HG03196 (cell line): ENCODE results near the gene CDH23.

Experiments used
- ATAC-seq: cut with Tn5 transposase; IDR thresholded peaks from one replicate; pipeline ENCODE4 v1.9.1; 2021; ENCODE audit not compliant: unreplicated experiment

The CDH23 gene

GRCh38 chr10:71671994-71672946 lies 275.6 kb downstream of the CDH23 start:
- no peak for ATAC-seq

- no peak for ATAC-seq
Measured at GRCh38 chr10:71675295-71675970, 278.7 kb downstream of the CDH23 start.

GRCh38 chr10:71677261-71677660 lies 280.5 kb downstream of the CDH23 start:
- no peak for ATAC-seq

GRCh38 chr10:71678057-71678805 lies 281.5 kb downstream of the CDH23 start:
- no peak for ATAC-seq

- ATAC-seq, result no peak
Measured at GRCh38 chr10:71679425-71679824, 282.7 kb downstream of the CDH23 start.

- no peak for ATAC-seq
Measured at GRCh38 chr10:71681977-71682376, 285.3 kb downstream of the CDH23 start.

GRCh38 chr10:71683301-71683700 lies 286.6 kb downstream of the CDH23 start:
- no peak for ATAC-seq

- ATAC-seq, result no peak
Measured at GRCh38 chr10:71684356-71685173, 287.8 kb downstream of the CDH23 start.

- ATAC-seq, result no peak
Measured at GRCh38 chr10:71685554-71686232, 289.0 kb downstream of the CDH23 start.

- ATAC-seq, result no peak
Measured at GRCh38 chr10:71687077-71687476, 290.4 kb downstream of the CDH23 start.

- ATAC-seq, result no peak
Measured at GRCh38 chr10:71687480-71687879, 290.8 kb downstream of the CDH23 start.

- no peak for ATAC-seq
Measured at GRCh38 chr10:71688256-71688655, 291.5 kb downstream of the CDH23 start.

GRCh38 chr10:71690094-71690720 lies 293.5 kb downstream of the CDH23 start:
- no peak for ATAC-seq

GRCh38 chr10:71691405-71691804 lies 294.7 kb downstream of the CDH23 start:
- ATAC-seq, result no peak

GRCh38 chr10:71692598-71693306 lies 296.0 kb downstream of the CDH23 start:
- ATAC-seq, result no peak

- ATAC-seq, result no peak
Measured at GRCh38 chr10:71693377-71693776, 296.7 kb downstream of the CDH23 start.

GRCh38 chr10:71694039-71694501 lies 297.4 kb downstream of the CDH23 start:
- ATAC-seq, result peak; percentile 28

- ATAC-seq, result peak; percentile 79
Measured at GRCh38 chr10:71694567-71694968, 297.8 kb downstream of the CDH23 start.
